HCEC 1CT (cell line): ENCODE results near the gene SMARCC2.

Experiments
- DNase-seq: peaks from one replicate; pipeline ENCODE4 v3.0.0-alpha.2; 2017

SMARCC2 gene

DNA sequence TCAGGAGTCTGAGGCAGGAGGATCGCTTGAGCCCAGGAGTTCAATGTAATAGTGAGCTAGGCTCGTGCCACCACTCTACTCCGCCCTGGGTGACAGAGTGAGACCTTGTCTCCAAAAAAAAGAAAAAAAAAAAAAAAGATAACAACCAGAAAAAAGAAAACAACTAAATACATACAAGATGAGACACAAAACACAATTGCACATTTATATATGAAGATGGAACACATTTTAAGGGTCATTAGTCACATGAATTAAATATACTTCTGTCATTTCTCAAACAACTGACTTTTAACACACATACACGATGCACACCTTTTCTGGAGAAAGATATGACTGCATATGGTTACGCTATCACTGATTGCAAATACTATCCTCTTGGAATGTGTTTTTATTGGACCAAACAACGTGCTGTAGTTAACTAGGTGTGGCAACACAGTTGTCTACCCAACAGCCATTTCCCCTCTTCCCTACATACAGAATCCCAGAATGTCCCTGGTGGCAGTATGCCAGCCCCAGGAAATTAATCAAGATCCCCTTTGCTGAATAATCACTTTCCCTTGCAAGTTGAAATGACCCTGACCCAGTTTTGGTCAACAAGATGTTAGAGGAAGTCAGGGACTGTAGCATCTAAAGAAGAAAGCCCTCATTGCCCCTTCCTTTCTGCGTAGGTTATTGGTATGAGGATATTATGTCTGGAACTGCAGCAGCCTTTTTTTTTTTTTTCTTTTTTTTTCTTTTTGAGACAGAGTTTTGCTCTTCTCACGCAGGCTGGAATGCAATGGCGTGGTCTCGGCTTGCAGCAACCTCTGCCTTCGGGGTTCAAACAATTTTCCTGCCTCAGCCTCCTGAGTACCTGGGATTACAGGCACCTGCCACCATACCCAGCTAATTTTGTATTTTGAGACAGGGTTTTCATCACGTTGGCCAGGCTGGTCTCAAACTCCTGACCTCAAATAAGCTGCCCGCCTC, 42.5 kb downstream of the SMARCC2 start:
- no peak for DNase-seq

DNA sequence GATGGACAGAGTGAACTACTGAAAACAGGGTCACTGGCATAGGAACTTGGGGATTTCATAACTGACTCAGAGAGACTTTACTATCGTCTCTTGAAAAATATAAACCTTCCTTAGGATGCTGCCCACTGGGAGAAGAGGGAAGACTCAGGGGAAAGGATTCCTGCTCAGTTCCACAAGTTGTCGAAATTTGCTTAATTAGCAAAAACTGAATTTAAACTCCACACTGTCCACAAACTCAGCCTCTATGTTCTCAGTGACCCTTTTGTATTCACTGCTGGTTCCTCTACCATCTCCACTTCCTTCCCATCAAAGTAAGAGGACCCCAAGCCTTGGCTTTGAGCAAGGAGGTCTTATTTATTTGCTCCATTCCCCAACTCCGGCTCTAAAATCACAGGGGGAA, 44.1 kb downstream of the SMARCC2 start:
- no peak for DNase-seq

DNA sequence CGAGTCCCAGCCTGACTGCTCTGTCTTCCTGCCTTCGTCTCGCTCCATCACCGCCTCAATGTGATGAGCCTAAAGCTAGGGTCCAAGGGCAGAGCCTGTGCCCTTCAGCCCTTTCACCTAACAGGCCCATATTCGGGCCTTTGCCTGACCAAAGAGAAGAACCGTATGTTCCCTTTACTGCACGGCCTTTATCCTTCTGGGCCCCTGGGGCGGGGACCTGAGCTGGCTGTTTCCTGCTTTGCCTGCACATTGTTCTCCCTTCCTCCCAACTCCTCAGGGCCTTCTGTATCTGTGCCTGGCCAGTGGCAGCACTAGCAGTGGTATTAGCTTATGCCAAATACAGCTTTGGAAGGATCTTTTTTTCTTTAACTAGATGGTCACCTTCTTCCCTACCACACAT, 45.4 kb downstream of the SMARCC2 start:
- no peak for DNase-seq

DNA sequence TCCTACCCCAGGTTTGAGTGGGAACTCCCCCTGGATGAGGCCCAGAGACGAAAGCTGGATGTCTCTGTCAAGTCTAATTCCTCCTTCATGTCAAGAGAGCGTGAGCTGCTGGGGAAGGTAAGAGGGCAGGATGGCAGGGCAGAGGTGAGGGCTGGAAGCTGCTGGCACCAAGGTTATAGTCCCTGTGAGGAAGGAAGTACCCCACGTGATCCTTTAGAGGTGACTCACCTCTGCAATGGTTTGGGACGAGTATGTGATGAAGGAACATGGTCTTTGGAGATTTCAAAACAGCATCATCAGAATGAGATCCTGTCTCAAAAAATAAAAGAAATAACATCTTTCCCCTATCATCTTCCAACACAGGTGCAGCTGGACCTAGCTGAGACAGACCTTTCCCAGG, 46.1 kb downstream of the SMARCC2 start:
- no peak for DNase-seq

DNA sequence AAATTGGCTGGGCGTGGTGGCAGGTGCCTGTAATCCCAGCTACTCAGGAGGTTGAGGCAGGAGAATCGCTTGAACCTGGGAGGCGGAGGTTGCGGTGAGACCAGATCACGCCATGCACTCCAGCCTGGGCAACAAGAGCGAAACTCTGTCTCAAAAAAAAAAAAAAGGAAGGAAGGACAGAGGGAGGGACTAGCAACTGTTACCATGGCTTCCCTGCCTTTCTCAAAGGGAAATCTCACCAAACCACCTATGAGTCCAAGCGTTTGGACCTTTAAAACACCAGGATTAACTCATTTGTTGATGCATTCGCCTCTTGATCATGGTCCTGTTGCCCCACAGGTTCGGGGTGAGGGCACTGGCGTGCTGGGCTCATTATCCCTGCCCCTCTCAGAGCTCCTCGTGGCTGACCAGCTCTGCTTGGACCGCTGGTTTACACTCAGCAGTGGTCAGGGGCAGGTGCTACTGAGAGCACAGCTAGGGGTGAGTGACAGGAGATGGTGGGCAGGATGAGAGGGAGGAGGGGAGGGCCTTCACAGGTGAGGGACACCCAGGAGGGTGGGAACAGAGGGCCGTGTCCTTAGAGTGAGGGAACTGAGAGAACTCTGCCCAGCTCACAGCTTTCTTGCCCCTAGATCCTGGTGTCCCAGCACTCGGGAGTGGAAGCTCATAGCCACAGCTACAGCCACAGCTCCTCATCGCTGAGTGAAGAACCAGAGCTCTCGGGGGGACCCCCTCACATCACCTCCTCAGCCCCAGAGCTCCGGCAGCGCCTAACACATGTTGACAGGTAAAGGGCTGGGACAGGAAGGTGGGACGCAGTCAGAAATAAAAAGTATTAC, 47.1 kb downstream of the SMARCC2 start:
- DNase-seq, result no peak

DNA sequence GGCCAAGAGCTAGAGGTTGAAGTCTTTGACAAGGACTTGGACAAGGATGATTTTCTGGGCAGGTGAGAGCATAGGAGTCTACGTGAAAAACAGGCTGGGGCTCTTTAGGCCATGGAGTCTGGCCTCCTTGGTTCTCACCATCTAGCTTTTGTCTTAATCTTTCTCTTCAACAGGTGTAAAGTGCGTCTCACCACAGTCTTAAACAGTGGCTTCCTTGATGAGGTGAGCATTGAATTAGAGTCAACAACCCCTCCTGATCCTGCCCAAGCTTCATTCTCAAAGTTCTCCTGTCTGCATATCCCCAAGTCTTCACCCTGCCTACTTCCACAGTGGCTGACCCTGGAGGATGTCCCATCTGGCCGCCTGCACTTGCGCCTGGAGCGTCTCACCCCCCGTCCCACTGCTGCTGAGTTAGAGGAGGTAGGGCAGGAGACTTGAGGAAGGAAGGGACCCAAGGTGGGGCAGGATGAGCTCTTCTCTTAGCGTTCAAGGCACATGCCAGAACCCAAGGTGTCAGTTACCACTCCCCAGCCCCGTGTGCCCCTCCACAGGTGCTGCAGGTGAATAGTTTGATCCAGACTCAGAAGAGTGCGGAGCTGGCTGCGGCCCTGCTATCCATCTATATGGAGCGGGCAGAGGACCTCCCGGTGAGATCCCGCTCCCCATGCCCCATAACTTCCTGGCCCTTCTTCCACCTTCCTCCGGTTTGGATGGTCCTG, 51.3 kb downstream of the SMARCC2 start:
- DNase-seq, result no peak

DNA sequence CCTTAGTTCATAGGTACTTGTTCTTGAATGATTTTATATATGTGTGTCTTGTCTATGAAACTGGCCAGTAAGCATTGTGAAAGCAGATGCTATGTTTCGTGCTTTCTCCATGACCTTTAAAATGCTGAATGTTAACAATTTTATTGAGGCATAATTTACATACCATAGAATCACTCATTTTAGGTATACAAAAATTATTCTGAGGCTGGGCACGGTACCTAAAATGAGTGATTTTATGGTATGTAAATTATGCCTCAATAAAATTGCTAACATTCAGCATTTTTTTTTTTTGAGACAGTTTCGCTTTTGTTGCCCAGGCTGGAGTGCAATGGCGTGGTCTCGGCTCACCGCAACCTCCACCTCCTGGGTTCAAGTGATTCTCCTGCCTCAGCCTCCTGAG, 54.4 kb downstream of the SMARCC2 start:
- no peak for DNase-seq

DNA sequence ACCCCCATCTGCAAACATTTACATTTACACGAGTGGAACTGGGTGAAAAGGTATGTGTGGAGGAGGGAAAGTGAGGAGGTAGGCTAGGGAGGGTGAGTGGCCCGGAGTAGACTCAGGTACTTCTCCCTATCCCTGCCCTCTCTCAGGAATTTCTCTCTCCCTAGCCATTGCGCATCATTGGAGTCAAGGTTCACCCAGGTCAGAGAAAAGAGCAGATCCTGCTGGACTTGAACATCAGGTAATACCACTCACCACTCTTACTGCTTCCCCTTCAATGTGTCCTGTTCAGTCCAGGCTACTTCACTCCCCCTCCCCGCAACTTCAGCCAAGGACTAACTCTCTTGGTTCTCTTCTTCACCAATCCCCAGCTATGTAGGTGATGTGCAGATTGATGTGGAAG, 58.4 kb downstream of the SMARCC2 start:
- no peak for DNase-seq

DNA sequence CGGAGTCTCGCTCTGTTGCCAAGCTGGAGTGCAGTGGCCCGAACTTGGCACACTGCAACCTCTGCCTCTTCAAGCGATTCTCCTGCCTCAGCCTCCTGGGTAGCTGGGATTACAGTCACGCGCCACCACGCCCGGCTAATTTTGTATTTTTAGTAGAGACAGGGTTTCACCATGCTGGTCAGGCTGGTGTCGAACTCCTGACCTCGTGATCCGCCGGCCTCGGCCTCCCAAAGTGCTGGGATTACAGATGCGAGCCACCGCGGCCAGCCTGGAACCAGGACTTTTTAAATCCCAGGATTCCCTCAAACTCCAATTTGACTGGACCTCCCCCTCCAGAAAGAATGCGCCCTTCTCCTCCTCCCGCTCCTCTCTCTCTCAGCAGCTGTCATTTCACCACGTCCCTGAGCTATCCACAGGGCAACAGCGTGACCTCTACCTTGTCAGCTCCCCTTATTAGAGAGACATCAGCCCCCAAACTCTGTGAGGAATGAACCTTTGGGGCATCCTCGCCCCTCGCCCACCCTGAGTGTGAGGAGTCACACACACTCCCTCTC, 59.3 kb downstream of the SMARCC2 start:
- DNase-seq, result no peak

DNA sequence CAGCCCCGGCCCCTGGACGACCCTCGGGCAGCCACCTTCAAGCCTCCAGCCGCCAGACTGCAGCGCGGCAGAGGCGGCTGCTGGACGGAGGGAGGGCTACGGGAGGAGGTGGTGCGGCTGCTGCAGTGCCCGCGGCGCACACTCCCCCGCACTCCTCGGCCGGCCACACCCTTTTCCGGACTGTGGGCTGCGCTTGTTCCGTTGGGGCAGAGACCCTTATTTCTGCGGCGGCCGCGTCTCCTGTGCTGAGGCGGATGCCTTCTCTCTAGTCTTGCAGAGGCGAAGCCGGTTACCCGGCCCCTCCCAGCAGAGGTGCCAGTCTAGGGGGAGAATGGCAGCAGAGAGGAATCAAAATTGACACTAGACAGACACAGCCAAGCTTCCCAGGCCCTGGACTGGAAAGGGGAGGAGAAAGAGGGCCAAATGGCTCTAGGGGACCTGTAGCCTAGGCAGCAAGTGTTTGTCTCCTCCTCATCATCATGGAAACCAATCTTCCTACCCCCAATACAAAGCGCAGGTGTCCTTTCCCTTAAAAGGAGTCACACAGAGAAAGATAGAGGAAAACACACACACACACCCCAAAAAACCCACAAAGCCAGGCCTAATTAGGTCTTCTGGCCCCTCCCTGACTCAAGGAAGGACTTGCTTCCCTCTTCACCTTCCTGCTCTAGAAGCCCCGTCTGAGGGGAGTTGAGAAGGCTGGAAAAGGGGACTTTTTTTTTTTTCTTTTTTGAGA, 59.9 kb downstream of the SMARCC2 start:
- DNase-seq, result peak; percentile 26

DNA sequence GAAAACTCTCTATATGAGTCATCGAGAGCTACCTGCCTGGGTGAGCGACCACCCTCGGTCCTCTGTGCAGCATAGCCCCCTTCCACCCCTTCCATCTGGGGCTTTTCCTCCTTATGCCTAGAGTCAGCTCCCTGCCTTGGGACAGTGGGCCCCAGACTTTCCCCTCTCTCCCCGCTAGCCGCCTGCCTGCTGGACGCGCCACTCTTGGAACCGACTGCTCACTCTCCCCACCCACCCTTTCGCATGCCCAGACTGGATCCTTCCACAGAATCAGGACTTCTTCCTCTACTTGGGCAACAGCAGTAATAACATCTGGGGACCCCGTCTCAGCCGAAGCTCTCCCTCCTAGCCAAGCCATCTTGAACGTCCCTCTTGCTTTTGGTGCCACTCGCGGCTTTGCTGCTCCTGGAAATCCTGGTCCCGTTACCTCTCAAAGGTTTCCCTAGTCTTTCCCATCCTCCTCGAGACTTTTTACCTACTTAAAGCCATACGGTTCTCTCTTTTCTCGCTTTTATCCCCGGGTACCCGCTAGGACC, 60.5 kb downstream of the SMARCC2 start:
- DNase-seq, result peak; percentile 22

DNA sequence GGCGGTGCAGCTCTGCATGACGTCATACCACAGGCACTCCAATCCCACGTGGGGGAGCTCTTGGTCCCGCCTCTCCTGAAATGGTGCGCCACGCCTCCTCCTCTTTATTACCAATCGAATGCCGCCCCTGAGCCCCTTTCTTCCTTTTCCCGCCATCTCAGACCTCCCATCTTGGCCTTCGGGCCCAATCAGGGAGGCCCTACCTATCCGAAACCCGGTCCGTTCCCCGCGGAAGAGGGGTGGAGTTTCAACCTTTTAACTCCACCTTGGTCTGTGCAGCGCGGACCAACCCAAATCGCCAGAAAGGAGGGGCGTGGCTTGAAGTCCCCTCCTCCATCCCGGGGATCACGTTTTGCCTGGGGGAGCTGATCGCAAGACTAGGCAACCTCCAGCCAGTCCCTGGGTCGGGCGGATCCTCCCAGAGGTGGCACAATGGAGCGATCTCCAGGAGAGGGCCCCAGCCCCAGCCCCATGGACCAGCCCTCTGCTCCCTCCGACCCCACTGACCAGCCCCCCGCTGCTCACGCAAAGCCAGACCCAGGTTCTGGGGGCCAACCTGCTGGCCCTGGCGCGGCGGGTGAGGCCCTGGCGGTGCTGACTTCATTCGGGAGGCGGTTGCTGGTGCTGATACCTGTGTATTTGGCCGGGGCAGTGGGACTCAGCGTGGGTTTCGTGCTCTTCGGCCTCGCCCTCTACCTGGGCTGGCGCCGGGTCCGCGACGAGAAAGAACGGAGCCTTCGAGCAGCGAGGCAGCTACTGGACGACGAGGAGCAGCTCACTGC, 61.2 kb downstream of the SMARCC2 start, which contains the start of gene ESYT1:
Gene ESYT1, plus strand, starts transcription at position 380 of the 782 bp plus-strand sequence. Its CDS starts 53 bp downstream, at position 433.
- peak; percentile 99 for DNase-seq

DNA sequence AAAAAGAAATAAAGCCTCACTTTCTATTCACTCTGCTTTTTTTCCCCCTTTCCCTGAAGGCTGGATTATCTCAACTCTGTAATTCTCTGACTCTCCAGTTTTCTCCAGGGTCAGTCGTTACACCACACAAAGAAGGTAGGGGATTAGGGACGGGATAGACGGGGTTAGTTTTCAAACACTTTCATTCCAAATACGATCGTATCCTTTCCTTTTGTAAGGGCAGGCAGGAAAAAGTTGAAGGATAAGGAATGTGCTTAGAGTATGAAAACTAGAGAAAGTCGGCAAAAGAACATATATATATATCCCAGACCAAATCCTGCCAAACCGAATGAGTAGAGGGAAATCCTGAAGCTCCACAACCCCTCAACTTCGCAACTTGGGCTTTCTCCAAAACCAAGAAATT, 61.8 kb downstream of the SMARCC2 start:
- DNase-seq, result no peak

DNA sequence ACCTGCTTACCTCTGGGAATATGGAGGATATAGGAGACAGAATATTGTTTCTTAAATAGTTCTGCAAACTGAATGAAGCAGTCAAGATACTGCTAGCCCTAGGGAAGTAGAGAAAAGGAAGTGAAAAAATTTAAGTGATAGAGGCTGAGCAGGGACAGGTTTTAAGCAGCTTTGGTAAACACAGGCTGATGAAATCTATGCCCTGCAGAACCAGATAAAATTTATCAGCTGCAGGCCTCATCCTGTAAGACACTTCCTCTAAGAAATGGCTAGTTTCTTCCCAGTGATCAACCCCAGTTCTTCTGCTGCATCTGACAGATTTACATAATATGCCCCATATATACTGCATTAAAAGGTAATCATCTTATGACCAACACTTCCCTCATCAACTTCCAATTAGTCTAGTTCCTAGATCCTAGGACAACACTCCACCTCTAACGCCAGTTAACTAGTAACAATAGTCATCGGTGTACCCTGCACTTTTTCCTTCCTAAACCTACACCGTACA, 62.5 kb downstream of the SMARCC2 start:
- DNase-seq, result no peak

DNA sequence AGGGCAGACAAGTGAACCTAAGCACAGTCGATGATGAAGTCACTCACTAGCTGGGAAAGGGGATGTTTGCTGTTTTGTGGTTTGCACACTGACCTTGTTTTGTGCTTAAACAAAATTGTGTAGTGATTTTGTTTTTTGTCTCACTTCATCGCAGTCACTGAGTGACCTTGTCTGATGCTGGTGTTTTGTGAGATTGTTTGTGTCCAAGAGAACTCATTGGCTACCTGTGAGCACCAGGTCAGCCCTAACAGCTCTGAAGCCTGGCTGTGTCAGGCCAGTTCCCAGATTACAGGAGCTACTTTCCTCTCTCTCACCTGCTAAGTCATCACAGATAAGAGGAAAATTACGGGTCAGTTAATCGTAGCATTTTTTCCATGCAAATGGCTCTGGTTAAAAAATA, 65.2 kb downstream of the SMARCC2 start:
- no peak for DNase-seq

DNA sequence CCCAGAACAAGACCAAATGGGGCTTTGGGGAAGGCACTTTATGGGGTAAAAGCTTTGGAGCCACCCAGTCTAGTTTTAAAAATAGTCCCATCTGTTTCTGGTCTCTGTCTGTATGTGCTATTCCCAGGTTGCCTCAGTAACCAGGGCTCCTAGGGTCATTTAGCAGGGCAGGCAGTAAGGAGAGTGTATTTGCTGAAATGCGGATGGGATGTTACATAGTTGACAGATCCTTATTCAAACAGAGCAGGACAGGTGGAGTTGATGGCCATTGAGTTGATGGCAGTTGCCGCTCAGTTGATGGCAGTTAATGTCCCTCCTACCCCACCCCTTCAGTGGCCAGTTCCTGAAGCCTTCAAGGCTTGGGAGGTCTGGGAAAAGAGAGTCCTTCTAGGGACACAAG, 66.6 kb downstream of the SMARCC2 start:
- no peak for DNase-seq

DNA sequence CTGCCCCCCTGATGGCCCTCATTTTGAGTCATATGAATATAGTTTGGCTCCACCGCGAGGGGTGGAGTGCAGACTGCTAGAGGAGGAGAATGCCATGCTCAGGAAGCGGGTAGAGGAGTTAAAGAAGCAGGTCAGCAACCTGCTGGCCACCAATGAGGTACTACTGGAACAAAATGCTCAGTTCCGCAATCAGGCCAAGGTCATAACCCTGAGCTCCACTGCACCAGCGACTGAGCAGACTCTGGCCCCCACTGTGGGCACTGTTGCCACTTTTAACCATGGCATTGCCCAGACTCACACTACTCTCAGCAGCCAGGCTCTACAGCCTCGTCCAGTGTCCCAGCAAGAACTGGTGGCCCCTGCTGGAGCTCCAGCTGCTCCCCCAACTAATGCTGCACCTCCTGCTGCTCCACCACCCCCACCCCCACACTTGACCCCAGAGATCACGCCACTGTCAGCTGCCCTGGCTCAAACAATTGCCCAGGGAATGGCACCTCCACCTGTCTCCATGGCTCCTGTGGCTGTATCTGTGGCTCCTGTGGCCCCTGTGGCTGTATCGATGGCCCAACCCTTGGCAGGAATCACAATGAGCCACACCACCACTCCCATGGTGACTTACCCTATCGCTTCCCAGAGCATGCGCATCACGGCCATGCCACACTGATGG, 67.9 kb downstream of the SMARCC2 start:
- DNase-seq, result no peak

DNA sequence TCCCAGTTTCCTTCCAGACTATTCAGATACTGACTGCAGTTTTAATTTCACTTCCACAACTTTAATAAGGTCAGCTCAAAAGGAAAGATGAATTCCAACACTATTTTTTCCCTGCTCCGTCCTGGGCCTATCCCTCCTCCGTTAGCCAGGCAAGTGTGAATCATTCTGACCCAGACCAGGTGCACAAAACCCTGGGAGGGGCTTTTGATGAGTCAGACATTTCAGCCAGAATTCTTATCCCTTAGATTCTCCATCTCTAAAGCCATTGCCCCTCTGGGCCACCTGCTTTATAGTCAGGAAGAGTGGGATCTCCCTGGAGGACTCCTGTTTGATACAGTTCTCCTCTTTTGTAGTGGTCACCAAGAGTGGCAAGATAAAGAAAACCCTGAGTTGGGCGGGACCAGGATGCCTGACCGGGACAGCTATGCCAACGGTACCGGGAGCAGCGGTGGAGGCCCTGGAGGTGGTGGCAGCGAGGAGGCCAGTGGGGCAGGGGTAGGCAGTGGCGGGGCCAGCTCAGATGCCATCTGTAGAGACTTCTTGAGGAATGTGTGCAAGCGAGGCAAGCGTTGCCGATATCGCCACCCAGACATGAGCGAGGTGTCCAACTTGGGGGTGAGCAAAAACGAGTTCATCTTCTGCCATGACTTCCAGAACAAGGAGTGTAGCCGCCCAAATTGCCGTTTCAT, 69.0 kb downstream of the SMARCC2 start:
- DNase-seq, result no peak

DNA sequence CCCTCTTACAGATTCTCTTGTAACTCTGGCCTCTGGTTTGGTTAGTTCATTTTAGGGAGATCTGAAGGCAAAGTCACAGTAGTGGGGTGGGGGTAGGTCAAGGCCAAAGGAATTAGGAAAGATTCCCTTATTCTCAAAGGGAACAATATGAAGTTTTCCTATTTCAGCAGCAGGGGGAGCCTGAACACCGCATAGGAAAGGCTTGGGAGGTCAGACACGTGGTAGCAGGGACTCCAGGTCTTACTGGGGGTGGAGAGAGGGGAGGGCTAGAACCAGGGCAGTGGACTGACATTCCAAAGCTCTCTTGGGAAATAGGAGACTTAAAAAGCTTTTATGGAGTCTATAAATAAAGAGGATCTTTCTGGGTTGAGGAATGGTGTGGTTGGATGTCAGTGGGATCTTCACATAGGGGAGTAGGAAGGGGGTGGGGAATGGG, 69.9 kb downstream of the SMARCC2 start:
- DNase-seq, result peak; percentile 87
